HEK293T (cell line): ENCODE data around the gene HAUS2.

Source experiments
- ARNT ChIP-seq: fragments of 450-650 bp; IDR thresholded peaks from 2 replicates; pipeline ENCODE4 v1.6.1; 2017; ENCODE audit warnings: mild to moderate bottlenecking
- BHLHE40 ChIP-seq: fragments of 450-650 bp; IDR thresholded peaks from 2 replicates; pipeline ENCODE4 v1.6.1; 2016; ENCODE audit warnings: mild to moderate bottlenecking, moderate library complexity, borderline replicate concordance
- ELF4 ChIP-seq: fragments of 450-650 bp; IDR thresholded peaks from 2 replicates; pipeline ENCODE4 v1.6.1; 2017; ENCODE audit warnings: antibody characterized with exemption
- FOXA1 ChIP-seq: fragments of 450-650 bp; IDR thresholded peaks from 2 replicates; pipeline ENCODE4 v1.6.1; 2016; ENCODE audit warnings: mild to moderate bottlenecking
- FOXK2 ChIP-seq: fragments of 450-650 bp; IDR thresholded peaks from 2 replicates; pipeline ENCODE4 v1.6.1; 2016; ENCODE audit warnings: mild to moderate bottlenecking
- FOXM1 ChIP-seq: fragments of 450-650 bp; IDR thresholded peaks from 2 replicates; pipeline ENCODE4 v1.6.1; 2017; ENCODE audit warnings: mild to moderate bottlenecking, borderline replicate concordance
- LEF1 ChIP-seq: fragments of 450-650 bp; IDR thresholded peaks from 2 replicates; pipeline ENCODE4 v1.6.1; 2017; ENCODE audit warnings: mild to moderate bottlenecking, borderline replicate concordance
- SP1 ChIP-seq: fragments of 450-650 bp; IDR thresholded peaks from 2 replicates; pipeline ENCODE4 v1.6.1; 2017
- SUZ12 ChIP-seq: fragments of 450-650 bp; IDR thresholded peaks from 2 replicates; pipeline ENCODE4 v1.6.1; 2016; ENCODE audit warnings: mild to moderate bottlenecking

DNA sequence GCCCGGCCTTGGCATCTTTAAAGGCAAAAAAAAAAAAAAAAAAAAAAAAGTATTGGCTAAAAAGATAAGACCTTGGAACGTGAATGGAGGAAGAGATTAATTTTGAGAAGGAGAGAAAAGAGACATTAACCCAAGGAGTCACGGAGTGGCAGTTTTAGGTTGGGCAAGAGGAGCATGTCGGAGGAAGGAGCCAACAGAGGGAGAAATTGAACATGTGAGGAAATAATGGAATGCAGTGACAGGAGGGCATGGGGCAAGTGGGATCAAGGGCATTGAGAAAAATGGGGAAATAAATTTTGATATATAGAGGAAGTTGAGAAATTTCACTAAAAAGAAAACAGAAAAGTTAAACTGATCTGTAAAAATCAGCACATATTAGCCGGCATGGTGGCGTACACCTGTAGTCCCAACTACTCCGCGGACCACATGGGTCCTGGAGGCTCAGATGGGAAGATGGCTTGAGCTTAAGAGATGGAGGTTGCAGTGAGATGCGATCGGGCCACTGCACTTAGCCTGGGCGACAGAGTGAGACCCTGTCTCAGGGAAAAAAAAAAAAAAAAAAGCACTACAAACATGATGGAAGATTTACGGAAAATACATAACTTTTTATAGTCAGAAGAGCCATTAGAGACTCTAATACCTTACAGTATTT is 1.2 kb downstream of the HAUS2 start:
- TF ChIP-seq ELF4 (no peak), FOXA1 (no peak), SUZ12 (no peak), LEF1 (no peak), ARNT (no peak), BHLHE40 (no peak), SP1 (no peak), FOXM1 (no peak), FOXK2 (no peak)
